GM18520 (cell line): Measurements from ENCODE around the gene PTH1R.

ENCODE experiments used
- ATAC-seq: cut with Tn5 transposase; IDR thresholded peaks from one replicate; pipeline ENCODE4 v1.9.1; 2021; ENCODE audit not compliant: unreplicated experiment

The PTH1R gene

GRCh38 chr3:46926871-46927717, 49.6 kb downstream of the PTH1R start:
- peak; percentile 34 for ATAC-seq

DNA sequence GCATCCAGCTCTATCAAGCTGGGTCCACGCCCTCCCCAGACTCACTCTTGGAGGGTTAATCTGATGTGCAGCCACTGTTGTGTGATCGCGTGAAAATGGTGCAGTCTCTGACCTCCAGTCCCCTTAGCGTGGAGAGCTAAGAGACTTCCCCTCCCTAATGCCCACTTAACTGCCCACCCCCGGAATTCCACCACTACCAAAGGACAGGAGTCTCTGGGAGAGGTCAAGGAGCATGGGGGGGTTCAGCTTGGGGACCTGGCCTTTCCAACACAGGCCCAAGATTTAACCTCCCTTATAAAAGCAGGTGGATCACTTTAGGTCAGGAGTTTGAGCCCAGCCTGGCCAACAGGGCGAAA, 50.2 kb downstream of the PTH1R start:
- no peak for ATAC-seq

GRCh38 chr3:46928282-46928681, 50.8 kb downstream of the PTH1R start:
- ATAC-seq, result no peak

DNA sequence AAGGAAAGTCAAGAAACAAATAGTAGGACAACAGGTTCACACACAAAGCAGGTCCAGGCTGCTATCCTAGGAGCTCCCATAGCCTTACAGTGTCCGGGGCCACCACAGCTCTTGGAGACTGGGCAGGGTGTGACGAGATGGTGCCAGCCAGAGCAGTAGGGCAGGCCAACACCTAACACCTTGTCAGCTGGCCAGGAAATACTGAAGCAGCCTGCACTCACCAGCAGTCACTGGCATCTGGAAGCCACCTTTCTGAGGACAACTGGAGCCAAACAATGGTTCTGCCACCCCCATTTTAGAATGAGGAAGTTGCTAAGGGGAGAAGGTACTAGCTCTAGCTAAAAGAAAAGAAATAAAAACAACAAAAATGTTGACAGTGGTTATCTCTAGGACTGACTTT, 51.8 kb downstream of the PTH1R start:
- no peak for ATAC-seq

DNA sequence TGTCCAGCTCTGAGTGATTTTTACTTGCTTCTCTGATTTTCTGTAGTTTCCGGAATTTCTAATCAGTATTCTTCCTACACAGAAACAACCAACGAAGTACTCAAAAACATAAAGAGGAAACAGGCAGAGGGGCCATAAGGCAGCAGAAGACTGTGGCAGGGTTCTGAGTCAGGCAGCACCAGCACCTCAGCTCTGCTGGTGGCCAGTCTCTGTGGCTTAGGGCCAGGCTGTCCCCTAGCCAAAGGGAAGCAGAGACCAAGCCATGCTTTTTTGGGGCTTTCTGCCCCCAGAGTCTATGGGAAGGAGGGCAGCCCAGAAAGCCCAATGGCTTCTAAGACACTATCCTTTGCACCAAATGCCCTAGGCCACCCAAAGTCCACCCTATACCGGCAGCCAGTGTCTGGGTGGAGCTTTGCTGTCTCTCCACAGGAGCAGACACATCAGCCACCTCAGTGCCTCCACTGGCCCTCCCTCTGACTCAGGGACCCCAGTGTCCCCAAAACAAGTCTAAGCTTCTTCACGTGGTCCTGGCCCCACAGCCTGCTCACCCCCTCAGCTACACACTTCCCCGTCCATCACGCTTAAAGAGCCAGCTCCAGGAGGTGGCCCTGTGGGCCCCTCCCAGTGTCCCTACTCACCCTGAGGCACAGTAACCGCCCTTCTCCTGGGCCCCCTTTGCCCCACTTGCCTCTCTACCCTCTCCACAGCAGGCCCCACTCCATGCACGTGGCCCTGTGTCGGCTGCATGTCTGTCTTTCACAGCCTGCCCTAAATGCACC, 52.8 kb downstream of the PTH1R start:
- no peak for ATAC-seq

DNA sequence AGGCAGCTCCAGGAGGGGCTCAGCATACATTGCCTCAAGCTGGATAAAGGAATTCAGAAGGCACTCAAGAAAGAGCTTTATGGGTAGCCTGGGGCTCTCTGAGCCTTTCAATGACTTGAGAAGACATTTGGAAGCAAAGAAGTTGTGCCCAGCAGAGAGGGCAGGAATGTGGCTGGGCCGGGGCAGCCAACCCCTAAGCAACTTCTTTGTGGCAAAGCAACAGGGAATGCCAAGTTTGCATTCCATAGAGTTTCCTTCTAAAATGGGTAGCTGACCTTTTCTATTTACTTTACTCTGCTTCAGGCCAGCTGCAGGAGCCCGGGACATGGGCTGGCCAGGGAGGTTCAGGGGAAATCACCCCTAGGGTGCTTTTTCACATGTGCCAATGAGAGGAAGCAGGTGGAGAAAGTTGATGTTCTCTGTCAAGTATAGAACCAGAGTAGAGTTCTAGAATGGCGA, 53.5 kb downstream of the PTH1R start:
- ATAC-seq, result no peak

DNA sequence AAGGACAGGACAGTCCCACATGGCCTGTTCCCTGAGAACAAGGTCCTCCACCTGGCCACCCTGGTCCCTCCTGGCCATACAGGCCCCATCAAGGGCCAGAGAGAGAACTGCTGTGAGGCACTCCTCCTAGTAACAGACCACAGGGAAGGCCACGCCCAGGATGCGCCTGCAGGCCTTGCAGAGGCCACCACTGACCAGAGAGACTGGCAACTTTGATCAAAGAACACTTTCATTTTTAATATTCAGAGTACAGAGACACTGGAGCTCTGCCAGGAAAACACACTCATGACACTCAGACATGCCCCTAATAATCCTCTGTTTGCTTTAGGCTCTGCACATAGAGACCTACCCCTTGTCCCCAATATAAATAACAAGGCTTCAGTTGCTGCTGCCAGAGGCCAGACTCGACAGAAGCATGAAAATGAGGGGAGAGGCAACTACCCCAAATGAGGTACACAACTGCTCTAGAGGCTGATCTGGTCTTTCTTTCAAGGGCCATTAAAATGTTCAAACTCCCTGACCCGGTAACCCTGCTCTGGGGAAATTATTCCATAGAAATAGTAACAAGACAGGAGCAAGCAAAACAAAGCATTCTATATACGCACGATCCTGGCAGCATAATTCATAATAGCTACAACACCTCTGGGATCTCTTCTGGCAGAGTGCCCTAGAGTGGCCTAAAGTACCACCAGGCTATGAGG, 54.3 kb downstream of the PTH1R start:
- no peak for ATAC-seq

DNA sequence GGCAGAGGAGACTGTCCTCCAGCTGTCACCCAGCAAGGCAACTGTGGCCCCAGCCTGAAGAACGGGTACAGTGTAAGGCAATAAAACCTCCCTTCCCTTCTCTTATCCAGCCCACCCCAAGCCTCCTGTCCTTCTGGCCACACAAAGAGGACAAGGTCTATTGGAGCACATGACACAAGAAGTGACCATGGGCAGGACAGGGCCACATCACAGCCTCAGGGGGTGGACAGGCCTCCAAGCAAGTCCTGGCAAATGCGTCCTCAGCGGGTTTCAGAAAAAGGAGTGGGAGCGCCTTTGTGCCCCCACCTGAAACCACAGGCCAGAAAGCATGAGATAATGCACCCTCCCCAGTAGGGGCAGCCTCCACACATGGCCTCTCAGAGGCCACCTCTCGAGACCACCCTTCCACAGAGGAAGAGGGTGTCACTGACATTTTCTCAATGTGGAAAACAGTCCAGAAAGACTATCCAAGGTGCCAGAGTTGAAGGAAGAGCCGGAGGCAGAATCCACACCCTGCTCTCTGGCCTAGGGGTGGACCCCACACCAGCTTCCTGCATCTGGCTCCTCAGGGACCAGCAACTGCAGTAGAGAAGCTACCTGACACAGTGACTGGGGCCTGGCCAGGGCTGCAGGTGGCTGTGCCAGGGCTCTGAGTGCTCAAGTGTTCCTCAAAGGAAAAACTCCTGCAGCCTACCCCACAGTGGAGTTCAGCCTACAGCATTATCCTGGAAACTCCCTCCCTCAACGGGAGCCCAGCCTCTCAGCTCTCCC, 55.1 kb downstream of the PTH1R start:
- ATAC-seq, result no peak

GRCh38 chr3:46933261-46933660, 55.7 kb downstream of the PTH1R start:
- no peak for ATAC-seq

DNA sequence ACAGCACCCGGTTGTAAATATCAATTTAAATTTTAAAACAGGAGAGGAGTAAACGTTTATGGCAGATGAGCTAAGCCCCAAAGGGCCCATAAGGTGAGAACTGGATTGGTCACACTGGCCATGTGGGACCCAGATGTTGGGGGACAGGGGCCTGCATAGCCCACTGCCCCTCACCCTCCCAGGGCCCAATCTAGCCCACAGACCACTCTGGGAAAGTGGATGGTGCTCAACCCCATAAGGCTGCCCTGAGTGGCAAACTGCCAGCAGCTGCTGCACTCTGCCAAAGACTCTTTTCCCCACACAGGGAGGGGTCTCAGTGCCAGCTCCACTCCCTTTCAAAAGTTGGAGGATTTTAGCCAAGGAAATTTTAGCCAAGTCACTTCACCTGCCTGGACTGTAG, 56.6 kb downstream of the PTH1R start:
- no peak for ATAC-seq

DNA sequence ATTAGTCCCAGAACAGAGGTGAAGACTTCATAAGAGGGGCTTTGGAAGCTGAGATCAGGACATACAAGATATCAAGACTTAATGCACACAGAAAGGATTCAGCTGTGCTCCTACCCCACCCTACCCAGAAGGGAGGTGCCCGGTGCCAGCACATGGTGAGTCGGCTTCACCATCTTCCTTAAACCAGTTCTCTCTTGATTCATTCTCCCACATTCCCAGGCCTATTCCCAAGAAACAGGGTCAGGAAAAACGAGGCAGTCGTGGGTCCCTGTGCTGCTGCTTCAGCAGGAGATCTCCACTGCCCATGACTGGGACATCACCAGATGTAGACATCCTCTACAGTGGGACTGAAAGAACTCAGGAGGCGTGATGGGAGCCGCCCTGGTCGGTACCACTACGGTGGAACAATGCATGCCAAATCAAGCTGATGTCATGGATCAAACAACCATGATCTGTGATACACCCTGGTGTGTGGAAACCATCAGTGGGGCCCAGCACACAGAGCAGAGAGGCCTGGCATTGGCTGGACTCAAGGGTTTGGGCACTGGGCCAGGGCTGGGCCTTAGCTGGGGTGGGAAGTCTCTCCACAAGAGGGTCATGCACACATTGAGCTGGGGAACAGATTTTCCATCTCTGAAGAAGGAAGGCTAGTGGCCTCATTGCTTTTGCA, 57.1 kb downstream of the PTH1R start:
- ATAC-seq, result no peak

- no peak for ATAC-seq
Observed at GRCh38 chr3:46935168-46935858, 57.8 kb downstream of the PTH1R start.

DNA sequence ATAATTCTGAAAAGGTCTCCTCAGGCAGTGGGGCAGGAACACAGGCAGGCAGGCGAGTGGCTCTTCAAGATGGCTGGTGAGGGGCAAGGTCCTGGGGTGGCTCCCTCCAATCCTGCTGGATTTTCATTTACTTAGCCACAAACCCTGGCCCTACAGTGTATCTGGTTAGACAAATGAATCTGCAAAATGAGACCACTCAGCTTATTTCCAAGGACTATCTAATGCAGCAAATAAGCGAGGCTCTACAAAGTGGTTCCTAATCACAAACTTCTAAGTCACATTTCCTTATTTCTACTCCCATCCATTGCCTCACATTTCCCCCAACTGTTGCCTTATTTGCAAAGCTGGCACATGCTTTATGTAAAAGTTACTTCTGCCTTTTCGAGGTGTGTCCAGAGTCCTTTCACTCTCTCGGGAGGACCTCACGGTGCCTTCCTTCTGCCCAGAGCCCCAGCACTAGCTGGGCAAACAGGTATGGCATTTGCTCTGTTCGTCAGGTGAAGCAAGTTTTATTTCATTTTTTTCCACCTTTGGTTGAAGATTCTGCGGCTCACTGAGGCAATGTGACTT, 58.6 kb downstream of the PTH1R start:
- ATAC-seq, result no peak

DNA sequence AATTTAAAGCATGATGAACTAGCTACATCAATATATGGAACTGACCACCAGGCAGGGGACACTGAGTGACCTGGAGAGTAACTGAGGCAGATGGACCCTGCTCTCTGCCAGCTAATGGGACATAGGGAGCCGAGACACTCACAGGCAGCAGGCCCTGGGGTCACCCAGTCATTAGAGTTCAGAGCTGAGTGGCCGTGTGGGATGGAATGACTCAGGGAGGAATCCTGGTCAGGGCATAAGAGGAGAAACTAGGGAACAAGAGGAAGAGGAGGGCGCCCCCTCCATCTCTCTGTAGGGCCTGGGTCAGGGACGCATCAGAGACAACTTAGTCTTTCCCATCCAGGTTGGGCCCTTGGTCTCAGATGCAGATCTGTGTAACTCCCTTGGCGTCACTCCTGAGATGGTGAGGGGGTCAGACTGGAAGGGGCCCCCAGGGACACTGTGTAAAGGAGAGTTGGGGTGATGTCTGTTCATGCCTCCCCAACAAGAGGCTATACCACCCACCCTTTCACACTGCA, 59.3 kb downstream of the PTH1R start:
- no peak for ATAC-seq

- no peak for ATAC-seq
Observed at GRCh38 chr3:46938118-46938517, 60.6 kb downstream of the PTH1R start.

DNA sequence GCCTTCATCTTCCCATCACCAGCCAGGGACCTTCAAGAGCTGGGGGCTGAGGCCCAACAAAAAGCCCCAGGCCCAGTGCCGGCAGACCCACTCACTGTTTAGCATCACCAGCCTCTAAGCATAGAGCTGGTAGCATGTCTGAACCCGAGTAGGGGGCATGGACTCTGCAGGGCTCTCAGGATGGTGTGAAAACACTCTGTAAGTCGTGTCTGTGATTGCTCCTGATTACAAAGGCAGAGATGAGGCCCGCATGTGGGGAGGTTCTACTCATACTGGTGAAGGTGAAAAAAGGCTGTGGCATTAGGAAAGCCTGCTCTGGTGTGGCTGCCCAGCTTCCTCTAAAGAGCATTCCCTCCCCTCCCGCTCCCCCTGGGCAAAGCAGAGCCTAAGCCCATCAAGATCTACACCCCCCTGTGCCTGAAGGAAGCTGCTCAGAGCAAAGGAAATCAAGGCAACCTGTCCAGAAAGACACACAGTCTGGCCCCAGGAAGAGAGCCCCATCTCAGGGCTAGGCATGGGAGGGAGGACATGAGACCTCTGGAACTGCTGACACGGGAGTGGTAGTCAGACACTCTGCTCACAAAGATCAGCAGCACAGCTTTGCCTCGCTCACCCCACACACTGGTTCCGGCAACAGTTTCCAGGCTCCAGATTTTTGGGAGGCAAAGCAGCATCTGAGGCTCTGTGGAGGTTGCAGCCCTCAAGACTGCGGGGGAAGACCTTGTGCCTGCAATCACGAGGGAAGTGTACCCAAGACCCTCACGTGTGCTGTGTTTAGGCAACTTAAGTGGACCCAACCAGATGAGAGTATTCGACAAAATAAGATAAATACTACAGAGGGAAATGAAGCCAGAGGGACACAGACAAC, 62.3 kb downstream of the PTH1R start:
- no peak for ATAC-seq

- ATAC-seq, result no peak
Observed at GRCh38 chr3:46942076-46942475, 64.6 kb downstream of the PTH1R start.

DNA sequence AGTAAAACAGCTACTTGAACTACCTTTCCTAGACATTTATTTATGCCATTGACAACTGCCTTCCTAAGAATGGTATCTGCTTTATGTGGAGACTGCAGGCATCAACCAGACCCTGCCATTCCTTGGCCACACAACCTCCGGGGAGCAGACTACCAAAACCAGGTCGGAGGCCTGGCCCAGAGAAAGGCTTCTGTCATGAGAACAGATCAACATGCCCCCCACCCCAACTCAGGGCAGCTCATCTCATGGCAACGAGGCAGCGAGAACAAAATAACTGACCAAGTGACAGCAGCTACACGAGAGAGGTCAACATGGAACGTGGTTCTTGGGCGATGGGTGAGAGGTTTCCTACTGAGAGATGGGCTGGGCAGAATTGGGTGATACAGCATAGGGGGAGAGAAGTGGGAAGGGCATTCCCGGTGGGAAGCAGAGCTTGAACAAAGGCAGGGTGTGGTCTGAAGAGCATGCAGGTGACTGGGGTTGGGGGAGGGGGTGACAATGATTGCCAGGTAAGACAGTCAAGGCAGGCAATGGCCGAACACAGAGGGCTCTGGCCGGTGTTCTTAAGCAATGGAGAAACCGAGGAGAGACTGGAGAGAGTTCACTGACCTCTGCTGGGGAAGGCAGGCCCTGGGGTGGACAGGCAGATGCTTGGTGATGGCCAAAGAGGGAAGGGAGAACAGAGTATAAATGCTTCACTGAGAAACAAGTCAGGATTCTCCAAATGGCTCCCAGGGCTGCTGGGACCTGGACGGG, 65.1 kb downstream of the PTH1R start:
- no peak for ATAC-seq
